Measurements from ENCODE around the gene CDC6.

The CDC6 gene

GRCh38 chr17:40260528-40260927, 27.2 kb upstream of the CDC6 start:
- no peaks in the 10 kb centered on the region for H3K4me1 ChIP-seq (ENCODE audit: control insufficient read depth, insufficient read depth, low read length)
- H3K36me3 ChIP-seq (ENCODE audit: control insufficient read depth, insufficient read depth, low read length), result peaks cover 26% of the 10 kb centered on the region
- no peaks in the 10 kb centered on the region for H3K27me3 ChIP-seq (ENCODE audit: control insufficient read depth, insufficient read depth, low read length, poor library complexity, severe bottlenecking)
- H3K4me3 ChIP-seq (ENCODE audit: insufficient read depth, low read depth, low read length), result no peak overlapping the region
- H3K9me3 ChIP-seq (ENCODE audit: control insufficient read depth, low read length), result no peaks in the 10 kb centered on the region
- H3K27ac ChIP-seq (ENCODE audit: insufficient read depth, low read depth, low read length, poor library complexity, severe bottlenecking), result no peak overlapping the region
- WGBS, 2 experiments, result 96% methylated on average over 7 of the region's 7 CpGs

GRCh38 chr17:40264458-40265185, 23.1 kb upstream of the CDC6 start:
- Histone ChIP-seq H3K36me3 (ENCODE audit: control insufficient read depth, insufficient read depth, low read length) (peaks cover 26% of the 10 kb centered on the region), H3K27ac (ENCODE audit: insufficient read depth, low read depth, low read length, poor library complexity, severe bottlenecking) (no peak overlapping the region), H3K4me3 (ENCODE audit: insufficient read depth, low read depth, low read length) (no peak overlapping the region), H3K27me3 (ENCODE audit: control insufficient read depth, insufficient read depth, low read length, poor library complexity, severe bottlenecking) (no peaks in the 10 kb centered on the region), H3K9me3 (ENCODE audit: control insufficient read depth, low read length) (no peaks in the 10 kb centered on the region), H3K4me1 (ENCODE audit: control insufficient read depth, insufficient read depth, low read length) (no peaks in the 10 kb centered on the region)
- WGBS, 2 experiments, result 79 to 83% methylated on average over 21 of the region's 21 CpGs

- Histone ChIP-seq H3K36me3 (ENCODE audit: control insufficient read depth, insufficient read depth, low read length) (peaks cover 25% of the 10 kb centered on the region), H3K9me3 (ENCODE audit: control insufficient read depth, low read length) (no peaks in the 10 kb centered on the region), H3K4me1 (ENCODE audit: control insufficient read depth, insufficient read depth, low read length) (no peaks in the 10 kb centered on the region), H3K27ac (ENCODE audit: insufficient read depth, low read depth, low read length, poor library complexity, severe bottlenecking) (no peak overlapping the region), H3K4me3 (ENCODE audit: insufficient read depth, low read depth, low read length) (no peak overlapping the region), H3K27me3 (ENCODE audit: control insufficient read depth, insufficient read depth, low read length, poor library complexity, severe bottlenecking) (no peaks in the 10 kb centered on the region)
- 94 to 96% methylated on average over 5 of the region's 5 CpGs for WGBS, 2 experiments
These were observed 22.3 kb upstream of the CDC6 start for GRCh38 chr17:40265337-40265736.

DNA sequence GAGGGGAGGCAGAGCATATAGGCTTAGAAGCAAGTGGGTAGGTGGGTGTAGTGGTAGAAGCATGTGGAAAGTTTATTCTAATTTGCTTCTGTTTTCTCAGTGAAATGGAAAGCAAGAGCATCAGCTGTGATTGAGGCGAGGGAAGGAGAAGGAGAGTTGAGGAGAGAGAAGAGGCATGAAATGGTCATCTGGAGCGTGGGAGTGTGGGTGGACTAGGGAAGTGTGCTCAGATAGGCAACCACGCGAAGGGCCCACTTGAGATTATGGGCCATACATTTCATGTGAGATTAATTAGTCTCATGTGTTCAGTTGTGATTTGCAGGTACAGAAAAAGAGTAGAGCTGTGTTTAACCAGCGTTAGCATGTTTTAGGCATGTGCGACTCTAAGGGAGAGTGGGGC, 20.8 kb upstream of the CDC6 start:
- Histone ChIP-seq H3K9me3 (ENCODE audit: control insufficient read depth, low read length) (no peaks in the 10 kb centered on the region), H3K36me3 (ENCODE audit: control insufficient read depth, insufficient read depth, low read length) (peaks cover 17% of the 10 kb centered on the region), H3K27me3 (ENCODE audit: control insufficient read depth, insufficient read depth, low read length, poor library complexity, severe bottlenecking) (no peaks in the 10 kb centered on the region), H3K4me1 (ENCODE audit: control insufficient read depth, insufficient read depth, low read length) (no peaks in the 10 kb centered on the region), H3K27ac (ENCODE audit: insufficient read depth, low read depth, low read length, poor library complexity, severe bottlenecking) (no peak overlapping the region), H3K4me3 (ENCODE audit: insufficient read depth, low read depth, low read length) (no peak overlapping the region)
- 97 to 98% methylated on average over 6 of the region's 6 CpGs for WGBS, 2 experiments

DNA sequence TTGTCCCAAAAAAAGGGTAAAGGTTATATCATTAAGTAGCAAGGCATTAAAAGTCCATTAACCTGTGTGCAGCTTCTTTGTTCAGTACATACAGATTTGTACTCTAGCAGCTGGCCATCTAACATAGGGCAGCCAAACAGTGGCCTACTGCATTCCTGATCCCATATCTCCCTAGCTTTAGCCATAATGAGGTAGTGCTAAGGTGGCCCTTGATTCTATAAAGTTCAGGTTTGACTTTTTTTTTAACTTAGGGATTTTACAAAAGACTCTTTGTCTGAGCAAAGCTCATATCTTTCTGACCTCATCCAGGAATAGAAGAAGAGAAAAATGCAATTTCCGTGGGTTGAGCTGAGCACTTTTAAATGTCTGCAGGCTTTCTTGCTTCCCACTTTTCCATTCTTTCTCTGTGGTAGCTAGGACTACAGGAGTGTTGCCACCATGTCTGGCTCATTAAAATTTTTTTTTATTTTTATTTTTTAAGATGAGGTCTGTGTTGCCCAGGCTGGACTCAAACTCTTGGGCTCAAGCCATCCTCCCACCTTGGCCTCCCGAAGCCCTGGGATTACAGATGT, 19.5 kb upstream of the CDC6 start:
- 94 to 100% methylated on average over 2 of the region's 2 CpGs for WGBS, 2 experiments
- Histone ChIP-seq H3K4me1 (ENCODE audit: control insufficient read depth, insufficient read depth, low read length) (no peaks in the 10 kb centered on the region), H3K27me3 (ENCODE audit: control insufficient read depth, insufficient read depth, low read length, poor library complexity, severe bottlenecking) (no peaks in the 10 kb centered on the region), H3K4me3 (ENCODE audit: insufficient read depth, low read depth, low read length) (no peak overlapping the region), H3K9me3 (ENCODE audit: control insufficient read depth, low read length) (no peaks in the 10 kb centered on the region), H3K27ac (ENCODE audit: insufficient read depth, low read depth, low read length, poor library complexity, severe bottlenecking) (no peak overlapping the region), H3K36me3 (ENCODE audit: control insufficient read depth, insufficient read depth, low read length) (peaks cover 10% of the 10 kb centered on the region)

DNA sequence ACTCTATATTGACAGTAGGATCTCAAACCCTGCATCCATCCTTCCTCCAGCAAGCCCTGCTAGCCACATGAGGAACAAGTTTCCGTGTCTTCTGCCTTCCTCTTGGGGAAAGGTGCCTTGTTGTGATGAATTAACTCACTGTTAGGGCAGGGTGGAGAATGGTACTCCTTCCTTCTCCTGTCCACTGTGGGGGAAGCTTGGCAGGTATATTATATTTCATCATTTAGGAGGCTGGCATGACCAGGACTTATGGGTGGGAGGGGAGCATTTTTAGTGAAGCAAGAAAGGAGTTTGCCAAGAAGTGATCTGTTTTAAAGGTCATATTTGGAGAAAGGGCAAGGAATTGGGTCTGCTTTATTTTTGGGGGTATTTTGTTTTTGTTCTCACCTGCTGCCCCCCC, 9.3 kb upstream of the CDC6 start:
- Histone ChIP-seq H3K4me3 (ENCODE audit: insufficient read depth, low read depth, low read length) (no peak overlapping the region), H3K27ac (ENCODE audit: insufficient read depth, low read depth, low read length, poor library complexity, severe bottlenecking) (no peak overlapping the region), H3K27me3 (ENCODE audit: control insufficient read depth, insufficient read depth, low read length, poor library complexity, severe bottlenecking) (no peaks in the 10 kb centered on the region), H3K9me3 (ENCODE audit: control insufficient read depth, low read length) (no peaks in the 10 kb centered on the region), H3K36me3 (ENCODE audit: control insufficient read depth, insufficient read depth, low read length) (peaks cover 39% of the 10 kb centered on the region), H3K4me1 (ENCODE audit: control insufficient read depth, insufficient read depth, low read length) (no peaks in the 10 kb centered on the region)
- WGBS, 2 experiments, result 100% methylated on average over 1 of the region's 1 CpG

DNA sequence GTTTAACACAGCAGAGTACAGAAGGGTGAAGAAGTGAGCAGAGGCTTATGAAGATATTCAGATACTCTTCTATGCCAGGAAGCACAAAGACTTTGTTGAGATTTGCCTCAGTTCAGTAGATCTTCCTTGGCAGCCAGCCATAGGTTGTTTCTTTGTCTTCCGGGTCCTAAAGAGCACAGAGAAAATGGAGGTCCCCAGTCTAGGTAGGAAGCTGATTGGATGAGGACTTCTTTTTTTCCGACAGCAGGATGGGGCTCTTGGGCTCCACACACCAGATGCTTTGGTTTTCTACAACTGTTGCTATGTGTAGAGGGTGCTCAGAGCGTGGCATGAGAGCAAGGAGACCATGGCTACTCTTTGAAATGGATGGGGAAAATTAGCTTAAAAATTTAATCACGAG, 8.3 kb upstream of the CDC6 start:
- peaks cover 33% of the 10 kb centered on the region for H3K36me3 ChIP-seq (ENCODE audit: control insufficient read depth, insufficient read depth, low read length)
- H3K4me1 ChIP-seq (ENCODE audit: control insufficient read depth, insufficient read depth, low read length), result no peaks in the 10 kb centered on the region
- H3K27ac ChIP-seq (ENCODE audit: insufficient read depth, low read depth, low read length, poor library complexity, severe bottlenecking), result no peak overlapping the region
- no peaks in the 10 kb centered on the region for H3K9me3 ChIP-seq (ENCODE audit: control insufficient read depth, low read length)
- 94 to 96% methylated on average over 4 of the region's 4 CpGs for WGBS, 2 experiments
- H3K4me3 ChIP-seq (ENCODE audit: insufficient read depth, low read depth, low read length), result no peak overlapping the region
- no peaks in the 10 kb centered on the region for H3K27me3 ChIP-seq (ENCODE audit: control insufficient read depth, insufficient read depth, low read length, poor library complexity, severe bottlenecking)

- Histone ChIP-seq H3K27ac (ENCODE audit: insufficient read depth, low read depth, low read length, poor library complexity, severe bottlenecking) (no peak overlapping the region), H3K4me1 (ENCODE audit: control insufficient read depth, insufficient read depth, low read length) (no peaks in the 10 kb centered on the region), H3K9me3 (ENCODE audit: control insufficient read depth, low read length) (no peaks in the 10 kb centered on the region), H3K27me3 (ENCODE audit: control insufficient read depth, insufficient read depth, low read length, poor library complexity, severe bottlenecking) (no peaks in the 10 kb centered on the region), H3K36me3 (ENCODE audit: control insufficient read depth, insufficient read depth, low read length) (peaks cover 18% of the 10 kb centered on the region), H3K4me3 (ENCODE audit: insufficient read depth, low read depth, low read length) (no peak overlapping the region)
- WGBS, 2 experiments, result 54 to 72% methylated on average over 1 to 2 of the region's 2 CpGs
These were observed 6.0 kb upstream of the CDC6 start for GRCh38 chr17:40281663-40282062.

- H3K27me3 ChIP-seq (ENCODE audit: control insufficient read depth, insufficient read depth, low read length, poor library complexity, severe bottlenecking), result no peaks in the 10 kb centered on the region
- H3K9me3 ChIP-seq (ENCODE audit: control insufficient read depth, low read length), result no peaks in the 10 kb centered on the region
- no peak overlapping the region for H3K27ac ChIP-seq (ENCODE audit: insufficient read depth, low read depth, low read length, poor library complexity, severe bottlenecking)
- WGBS, 2 experiments, result 96 to 100% methylated on average over 1 of the region's 2 CpGs
- H3K4me3 ChIP-seq (ENCODE audit: insufficient read depth, low read depth, low read length), result no peak overlapping the region
- peaks cover 8% of the 10 kb centered on the region for H3K36me3 ChIP-seq (ENCODE audit: control insufficient read depth, insufficient read depth, low read length)
- no peaks in the 10 kb centered on the region for H3K4me1 ChIP-seq (ENCODE audit: control insufficient read depth, insufficient read depth, low read length)
These were observed 4.0 kb upstream of the CDC6 start for GRCh38 chr17:40283662-40284061.

GRCh38 chr17:40284085-40284713, 3.5 kb upstream of the CDC6 start:
- Histone ChIP-seq H3K4me3 (ENCODE audit: insufficient read depth, low read depth, low read length) (no peak overlapping the region), H3K27ac (ENCODE audit: insufficient read depth, low read depth, low read length, poor library complexity, severe bottlenecking) (no peak overlapping the region), H3K27me3 (ENCODE audit: control insufficient read depth, insufficient read depth, low read length, poor library complexity, severe bottlenecking) (no peaks in the 10 kb centered on the region), H3K36me3 (ENCODE audit: control insufficient read depth, insufficient read depth, low read length) (peaks cover 3% of the 10 kb centered on the region), H3K4me1 (ENCODE audit: control insufficient read depth, insufficient read depth, low read length) (no peaks in the 10 kb centered on the region), H3K9me3 (ENCODE audit: control insufficient read depth, low read length) (no peaks in the 10 kb centered on the region)
- WGBS, 2 experiments, result 88 to 94% methylated on average over 1 to 2 of the region's 2 CpGs

Data from ectodermal cell (in vitro differentiated cells).